ENCODE measurements around the gene CACNA1C.

Gene CACNA1C

GRCh38 chr12:2498964-2499500 is 446.2 kb downstream of the CACNA1C start:
- DNase-seq: peak in 1 of 2 experiments; percentile 64

- no peak for DNase-seq
These were observed 448.8 kb downstream of the CACNA1C start for GRCh38 chr12:2501464-2502191.

DNA sequence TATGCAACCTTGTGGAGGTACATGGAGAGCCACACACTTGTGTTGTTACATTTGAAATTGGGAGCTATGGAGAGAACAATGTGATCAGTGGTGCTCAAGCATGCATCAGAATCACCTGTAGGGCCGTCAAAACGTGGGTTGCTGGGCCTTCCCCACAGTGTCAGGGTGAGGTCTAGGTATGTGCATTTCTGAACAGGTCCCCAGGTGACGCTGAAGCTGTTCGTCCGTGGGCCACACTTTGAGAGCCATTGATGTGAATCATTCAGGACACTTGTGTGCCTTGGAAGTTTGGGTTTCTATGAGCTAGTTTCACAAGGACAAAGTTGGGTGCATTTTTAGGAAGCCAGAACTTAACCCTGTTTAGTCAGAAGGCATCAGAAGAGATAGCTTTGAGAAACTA is 450.2 kb downstream of the CACNA1C start:
- DNase-seq: no peak

DNA sequence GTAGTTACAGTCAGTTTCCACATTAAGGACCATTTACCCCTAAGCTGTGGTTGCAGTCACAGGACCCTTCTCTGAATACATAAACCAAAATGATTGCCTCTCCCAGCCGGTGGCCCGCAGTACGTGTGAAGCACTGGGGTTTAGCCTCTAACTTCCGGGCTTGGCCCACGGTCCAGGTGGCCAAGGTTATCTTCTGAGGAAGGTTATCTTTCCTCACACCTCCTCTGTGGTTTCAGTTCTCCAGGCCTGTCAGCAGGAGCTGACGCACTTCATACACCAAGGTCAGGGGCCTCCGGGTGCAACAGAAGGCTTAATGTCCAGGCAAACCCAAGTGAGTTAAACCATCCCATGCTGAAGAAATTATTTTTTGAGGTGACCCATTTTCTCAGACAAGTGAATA is 451.0 kb downstream of the CACNA1C start:
- DNase-seq: no peak

DNA sequence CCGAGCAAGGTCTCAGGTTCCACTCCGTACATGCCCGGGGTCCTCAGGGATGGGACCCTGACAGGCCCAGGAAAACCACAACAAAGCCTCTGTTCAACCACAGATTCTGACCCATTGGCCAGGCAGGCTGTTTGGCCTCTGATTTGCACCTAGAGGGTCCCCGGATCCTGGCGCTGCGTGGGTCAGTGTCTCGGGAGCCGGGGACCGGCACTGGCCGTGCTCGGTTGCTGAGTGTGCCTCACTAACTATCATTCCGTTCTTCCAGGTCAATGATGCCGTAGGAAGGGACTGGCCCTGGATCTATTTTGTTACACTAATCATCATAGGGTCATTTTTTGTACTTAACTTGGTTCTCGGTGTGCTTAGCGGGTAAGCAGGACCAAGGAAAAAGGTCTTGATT is 451.8 kb downstream of the CACNA1C start:
- DNase-seq: no peak

- DNase-seq: no peak
These were observed 455.0 kb downstream of the CACNA1C start for GRCh38 chr12:2507814-2508213.

- no peak for DNase-seq
These were observed 456.4 kb downstream of the CACNA1C start for GRCh38 chr12:2509137-2509536.

DNA sequence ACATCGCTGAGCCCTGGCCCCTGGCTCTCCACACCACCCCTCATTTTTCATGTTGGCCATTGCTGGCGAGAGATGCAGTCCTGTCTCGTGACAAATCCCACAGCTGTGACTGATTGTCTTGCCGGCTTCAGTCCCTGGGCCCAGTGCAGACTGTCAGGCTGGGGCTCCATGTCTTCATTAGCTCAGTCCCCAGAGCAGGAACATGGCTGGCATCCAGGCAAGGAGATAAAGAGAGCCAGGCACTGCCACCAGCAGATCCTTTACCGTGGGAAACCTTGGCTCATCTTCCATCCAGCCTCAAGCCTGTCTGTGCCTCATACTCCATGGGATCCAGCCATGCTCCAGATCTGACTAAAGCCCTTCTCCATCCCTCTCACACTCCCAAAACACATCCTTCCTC is 457.3 kb downstream of the CACNA1C start:
- DNase-seq: no peak

- DNase-seq: no peak
These were observed 460.6 kb downstream of the CACNA1C start for GRCh38 chr12:2513141-2514037.

DNA sequence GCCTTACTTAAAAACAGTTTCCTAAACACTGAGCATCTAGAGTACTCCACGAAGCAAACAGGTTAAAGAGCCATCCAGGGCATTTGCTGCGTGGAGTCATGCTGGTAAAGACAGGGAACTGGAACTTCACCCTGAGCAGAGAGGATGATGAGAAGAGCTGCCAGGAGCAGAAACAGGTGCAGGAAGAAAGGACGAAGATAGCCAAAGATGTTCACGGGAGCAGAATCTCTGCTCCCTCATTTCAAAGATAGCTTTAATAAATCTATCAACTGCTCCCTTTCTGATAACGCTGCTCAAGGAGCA is 461.2 kb downstream of the CACNA1C start:
- DNase-seq: no peak

DNA sequence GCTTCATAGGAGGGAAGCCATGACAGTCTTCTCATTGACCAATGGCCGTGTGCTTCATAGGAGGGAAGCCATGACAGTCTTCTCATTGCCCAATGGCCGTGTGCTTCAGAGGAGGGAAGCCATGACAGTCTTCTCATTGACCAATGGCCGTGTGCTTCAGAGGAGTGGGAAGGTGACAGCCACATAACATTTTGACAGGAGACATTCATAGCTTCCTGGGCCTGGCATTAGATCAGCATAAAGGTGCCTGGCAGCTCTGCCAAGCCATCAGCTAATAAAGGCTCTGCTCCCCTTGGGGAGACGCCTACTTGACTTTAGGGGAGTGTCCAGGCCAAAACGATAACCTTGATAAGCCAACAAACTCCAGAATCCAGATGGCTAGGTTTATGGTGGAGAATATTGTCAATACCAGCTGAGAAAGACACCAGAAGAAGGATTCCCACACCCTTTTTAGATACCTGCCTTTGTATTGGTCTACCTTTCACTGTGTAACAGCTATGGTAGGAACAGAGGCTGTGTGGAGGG is 468.0 kb downstream of the CACNA1C start:
- no peak for DNase-seq

DNA sequence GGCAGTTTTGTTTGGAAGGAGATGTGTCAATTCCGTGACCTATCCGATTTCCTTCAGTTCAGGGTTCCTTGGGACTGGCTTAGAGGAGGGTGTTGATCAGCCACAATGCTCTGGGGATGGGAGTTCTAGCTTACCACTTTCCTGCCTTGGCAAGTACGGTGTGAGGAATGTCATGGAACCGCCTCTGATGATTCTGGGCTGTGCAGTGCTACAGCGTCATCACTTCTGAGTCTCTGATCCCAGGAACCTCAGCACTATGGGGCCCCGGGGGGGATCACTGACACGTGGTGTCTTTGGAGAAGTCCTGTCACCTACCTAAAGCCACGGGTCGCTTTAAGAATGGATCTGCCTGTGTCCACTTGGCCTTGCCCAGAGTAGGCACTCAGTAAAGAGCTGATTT is 470.5 kb downstream of the CACNA1C start:
- DNase-seq: no peak

DNA sequence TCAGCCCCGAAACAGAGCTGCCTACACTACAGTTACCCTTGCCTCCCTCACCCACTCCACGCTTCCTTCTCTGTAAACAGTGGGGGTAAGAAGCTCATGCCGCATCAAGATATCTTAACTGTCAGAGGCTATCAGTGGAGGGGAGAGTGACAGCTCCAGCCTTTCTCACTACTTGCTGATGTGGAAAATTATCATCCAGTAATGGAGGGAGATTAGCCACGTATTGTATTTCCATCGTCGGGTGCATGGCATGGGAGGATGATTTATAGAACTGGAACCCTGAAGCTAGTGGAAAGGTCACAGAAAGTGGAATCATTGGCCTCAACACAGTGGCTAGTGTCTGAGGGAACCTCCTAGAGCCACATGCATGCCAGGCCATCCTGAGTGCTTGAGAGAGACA is 471.1 kb downstream of the CACNA1C start:
- DNase-seq: no peak

DNA sequence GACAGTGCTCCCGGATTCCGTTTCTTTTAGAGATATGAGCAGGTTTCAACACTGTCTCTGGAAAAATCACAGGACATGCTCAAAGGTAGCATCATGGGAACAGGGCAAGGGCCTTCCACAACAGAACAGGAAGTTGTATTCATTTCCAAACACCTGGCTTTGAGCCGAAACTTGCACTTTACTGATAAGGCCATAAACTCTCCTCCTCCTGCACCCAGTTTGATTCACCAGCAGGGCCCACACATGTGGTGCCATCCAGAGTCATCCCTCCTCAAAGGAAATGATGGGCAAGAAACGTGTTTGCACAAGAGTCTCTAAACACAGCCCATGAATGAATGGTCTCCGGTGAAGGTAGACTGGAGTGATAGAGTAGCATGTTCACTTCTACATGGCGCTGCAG is 473.6 kb downstream of the CACNA1C start:
- DNase-seq: no peak

DNA sequence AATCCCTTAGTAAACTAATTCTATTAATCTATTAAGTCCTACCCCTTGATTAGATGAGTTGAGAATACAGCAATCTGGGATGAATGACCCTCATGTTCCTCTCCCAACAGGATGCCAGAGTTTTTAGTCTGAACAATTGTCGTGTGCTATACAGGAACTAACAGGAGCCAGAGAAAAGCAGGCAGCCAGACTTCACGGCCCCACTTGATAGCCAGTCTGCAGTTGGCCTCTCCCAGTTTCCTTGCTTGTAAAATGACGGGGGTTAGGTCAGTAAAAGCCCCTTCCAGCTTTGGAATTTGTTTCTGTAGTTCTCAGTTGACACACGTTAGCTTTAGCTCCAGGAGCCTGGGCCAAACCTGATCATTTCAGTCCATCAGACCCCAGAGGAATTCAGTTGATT is 475.2 kb downstream of the CACNA1C start:
- no peak for DNase-seq

DNA sequence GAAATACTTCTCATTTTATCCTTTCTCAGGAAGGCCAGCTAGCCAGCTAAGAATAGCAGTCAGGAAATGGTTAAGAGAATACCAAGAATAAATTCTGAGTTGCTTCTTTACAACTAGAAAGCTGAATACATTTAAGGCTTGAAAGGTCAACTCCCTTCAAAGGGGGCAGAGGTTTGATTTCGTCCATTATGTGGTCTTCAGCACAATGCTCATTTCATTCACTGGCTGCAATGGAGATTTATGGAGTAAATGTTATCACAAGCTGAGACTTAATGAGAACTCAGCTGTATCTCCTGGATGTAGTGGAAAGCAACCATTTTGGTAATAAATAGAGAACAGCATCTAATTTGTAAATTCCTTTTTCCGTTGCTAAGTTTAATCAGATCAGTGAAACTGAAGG is 477.0 kb downstream of the CACNA1C start:
- no peak for DNase-seq

DNA sequence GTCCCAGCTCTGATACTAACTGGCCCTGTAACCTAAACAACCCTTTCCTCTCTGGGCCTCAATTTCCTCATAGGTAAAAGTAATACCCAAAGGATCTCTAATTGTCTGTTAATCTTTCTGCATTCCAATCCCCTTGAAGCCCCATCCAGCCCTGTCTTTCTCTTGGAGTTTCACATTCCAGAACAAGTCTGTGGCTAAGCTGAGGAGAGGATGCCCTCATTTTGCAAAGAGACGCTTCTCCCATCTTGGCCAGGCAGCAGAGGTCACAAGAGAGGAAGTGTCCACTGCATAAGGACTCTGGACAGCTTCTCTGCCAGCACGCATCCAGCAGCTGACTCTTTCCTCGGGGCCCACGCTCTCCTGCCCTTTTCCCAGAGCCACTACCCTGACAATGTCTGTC is 478.6 kb downstream of the CACNA1C start:
- no peak for DNase-seq

DNA sequence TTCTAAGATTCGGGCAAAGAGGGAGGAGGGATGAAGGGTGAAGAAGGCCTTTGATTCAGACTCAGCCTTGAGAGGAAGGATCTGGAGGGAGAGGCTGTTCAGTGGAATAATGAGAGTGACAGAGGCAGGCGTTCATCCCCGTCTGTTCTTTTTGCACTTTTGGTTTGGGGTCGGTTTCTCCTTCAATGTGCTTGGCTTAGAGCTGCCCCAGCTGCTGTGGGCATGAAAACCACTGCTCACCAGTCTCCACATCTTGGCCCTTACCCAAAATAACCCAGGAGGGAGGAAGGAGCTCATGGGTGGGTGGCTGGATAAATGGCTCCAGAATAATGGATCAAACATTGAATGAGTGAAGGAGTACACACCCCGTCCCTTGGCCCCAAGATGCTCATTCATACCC is 480.2 kb downstream of the CACNA1C start:
- no peak for DNase-seq

DNA sequence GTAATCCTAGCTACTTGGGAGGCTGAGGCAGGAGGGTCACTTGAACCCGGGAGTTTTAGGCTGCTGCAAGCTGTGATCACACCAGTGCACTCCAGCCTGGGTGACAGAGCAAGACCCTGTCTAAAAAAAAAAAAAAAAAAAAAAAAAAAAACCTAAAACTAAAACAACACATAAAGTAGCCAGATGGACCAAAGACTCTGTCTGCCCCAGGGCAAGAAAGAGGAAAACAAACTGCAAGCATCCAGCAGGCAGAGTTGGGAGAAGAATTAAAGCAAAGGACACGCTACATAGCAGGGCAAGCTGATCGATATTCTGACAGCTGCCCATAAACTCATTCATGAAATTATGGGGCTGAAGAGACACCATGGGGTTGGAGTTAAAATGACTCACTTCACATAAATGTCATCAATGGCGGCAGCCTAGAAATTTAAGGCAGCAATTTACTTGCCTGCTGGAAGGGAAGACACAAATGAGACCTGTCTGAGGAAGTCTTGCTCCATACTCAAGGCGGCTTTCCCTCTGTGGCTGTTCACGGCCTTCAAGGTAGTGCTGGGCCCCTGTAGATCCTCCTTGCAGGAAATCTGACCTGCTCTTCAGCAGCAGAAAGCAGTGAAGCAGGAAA is 482.9 kb downstream of the CACNA1C start:
- no peak for DNase-seq

GRCh38 chr12:2536724-2537123 is 483.9 kb downstream of the CACNA1C start:
- no peak for DNase-seq

- no peak for DNase-seq
These were observed 485.2 kb downstream of the CACNA1C start for GRCh38 chr12:2537868-2538541.

DNA sequence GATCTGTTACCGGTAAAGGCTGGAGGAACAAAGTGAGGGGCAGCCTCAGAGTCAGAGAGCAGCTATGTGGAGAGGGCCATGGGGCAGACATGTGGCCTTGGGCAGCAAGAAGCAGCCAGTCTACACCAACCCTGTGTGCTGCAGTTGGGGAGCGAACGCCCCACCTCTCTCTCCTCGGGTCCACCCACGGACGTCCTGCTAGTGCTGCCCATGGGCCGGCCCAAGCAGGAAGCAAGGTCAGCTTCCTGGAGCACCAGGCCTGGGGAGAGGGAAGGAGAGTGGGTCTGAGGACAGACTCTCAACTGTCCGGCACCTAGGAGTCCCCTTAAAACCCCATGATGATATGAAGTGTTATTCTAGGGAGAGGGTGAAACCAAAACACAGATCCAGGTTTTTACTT is 487.2 kb downstream of the CACNA1C start:
- no peak for DNase-seq

DNA sequence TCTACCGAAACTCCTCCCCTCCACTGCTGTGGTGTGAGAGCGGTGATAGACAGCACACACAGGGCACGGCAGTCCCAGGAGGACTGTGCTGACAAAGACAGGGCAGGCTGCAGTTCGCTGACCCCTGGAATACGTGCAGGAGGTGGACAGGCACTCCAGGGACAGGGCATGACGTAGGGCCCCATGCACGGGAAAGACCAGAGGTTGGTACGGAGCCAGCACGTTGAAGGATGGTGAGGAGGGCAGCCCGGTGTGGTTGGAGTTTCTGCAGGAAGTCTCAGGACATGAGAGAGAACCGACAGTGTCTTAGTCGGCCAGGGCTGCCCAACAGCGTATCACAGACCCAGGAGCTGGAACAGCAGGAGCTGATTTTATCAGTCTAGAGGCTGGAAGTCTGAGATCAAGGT is 487.8 kb downstream of the CACNA1C start:
- DNase-seq: no peak
